HG03460 (cell line): Measurements from ENCODE around the gene ZNF548.

Source experiments
- ATAC-seq: cut with Tn5 transposase; IDR thresholded peaks from one replicate; pipeline ENCODE4 v1.9.1; 2021; ENCODE audit not compliant: unreplicated experiment

ZNF548 gene

DNA sequence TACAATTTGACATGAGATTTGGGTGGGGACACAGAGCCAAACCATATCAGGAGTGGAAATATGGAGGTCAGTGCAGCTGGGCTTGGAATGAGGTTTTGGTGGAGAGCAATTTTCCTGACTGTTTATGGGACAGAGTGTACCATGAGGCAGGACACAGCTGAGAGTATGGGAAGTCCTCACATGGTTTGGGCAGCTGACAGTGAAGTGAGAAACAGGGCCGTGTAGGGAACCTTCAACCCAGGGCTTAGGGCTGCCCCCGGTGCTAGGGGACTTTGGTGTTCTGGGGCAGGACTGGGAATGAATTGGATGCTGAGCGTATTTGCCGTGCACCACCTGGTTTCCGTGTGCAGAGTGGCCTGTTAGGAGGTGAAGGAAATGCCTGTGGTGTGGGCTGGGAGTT, 6.1 kb downstream of the ZNF548 start:
- no peak for ATAC-seq

DNA sequence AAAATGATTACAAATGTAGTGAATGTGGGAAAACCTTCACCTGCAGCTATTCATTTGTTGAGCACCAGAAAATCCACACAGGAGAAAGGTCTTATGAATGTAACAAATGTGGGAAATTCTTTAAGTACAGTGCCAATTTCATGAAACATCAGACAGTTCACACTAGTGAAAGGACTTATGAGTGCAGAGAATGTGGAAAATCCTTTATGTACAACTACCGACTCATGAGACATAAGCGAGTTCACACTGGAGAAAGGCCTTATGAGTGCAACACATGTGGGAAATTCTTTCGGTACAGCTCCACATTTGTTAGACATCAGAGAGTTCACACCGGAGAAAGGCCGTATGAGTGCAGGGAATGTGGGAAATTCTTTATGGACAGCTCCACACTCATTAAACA, 9.2 kb downstream of the ZNF548 start:
- no peak for ATAC-seq

DNA sequence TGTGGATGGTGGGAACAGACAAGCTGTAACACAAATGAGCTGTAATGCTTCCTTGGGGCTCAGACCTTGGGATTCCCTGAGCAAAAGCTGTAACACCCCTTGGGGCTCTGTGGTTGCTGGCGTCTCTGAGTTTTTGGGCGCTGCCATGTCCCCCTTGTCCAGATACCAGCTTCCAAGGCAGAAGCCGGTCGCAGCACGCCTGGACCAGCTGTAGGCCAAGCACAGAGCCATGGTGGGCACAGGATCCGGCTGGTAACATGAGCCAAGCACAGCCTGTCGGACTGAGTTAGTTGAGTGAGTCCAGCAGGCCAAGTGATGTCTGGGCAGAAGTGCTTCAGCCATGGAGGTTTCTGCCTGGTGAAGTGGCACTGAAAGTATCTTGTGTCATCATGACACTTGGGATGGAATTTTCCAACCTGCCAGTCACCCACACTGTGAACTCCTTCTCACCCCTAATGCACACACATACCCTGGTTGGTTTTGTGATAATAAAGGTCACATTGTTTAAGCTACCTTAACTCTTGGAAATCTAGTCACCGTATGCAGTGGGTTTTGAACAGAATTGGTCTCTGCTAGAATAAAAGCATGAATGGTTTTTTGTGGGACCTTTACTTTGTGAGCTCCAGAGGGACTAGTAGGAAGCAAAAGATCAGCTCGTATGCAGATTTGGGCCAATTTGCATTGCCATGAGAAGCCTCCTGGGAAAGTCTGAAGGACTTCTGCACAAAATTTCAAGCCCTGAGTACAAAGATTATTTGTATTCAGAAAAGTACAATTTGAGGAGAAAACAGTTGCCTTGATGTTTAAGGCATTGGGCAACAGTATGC, 14.3 kb downstream of the ZNF548 start:
- no peak for ATAC-seq

DNA sequence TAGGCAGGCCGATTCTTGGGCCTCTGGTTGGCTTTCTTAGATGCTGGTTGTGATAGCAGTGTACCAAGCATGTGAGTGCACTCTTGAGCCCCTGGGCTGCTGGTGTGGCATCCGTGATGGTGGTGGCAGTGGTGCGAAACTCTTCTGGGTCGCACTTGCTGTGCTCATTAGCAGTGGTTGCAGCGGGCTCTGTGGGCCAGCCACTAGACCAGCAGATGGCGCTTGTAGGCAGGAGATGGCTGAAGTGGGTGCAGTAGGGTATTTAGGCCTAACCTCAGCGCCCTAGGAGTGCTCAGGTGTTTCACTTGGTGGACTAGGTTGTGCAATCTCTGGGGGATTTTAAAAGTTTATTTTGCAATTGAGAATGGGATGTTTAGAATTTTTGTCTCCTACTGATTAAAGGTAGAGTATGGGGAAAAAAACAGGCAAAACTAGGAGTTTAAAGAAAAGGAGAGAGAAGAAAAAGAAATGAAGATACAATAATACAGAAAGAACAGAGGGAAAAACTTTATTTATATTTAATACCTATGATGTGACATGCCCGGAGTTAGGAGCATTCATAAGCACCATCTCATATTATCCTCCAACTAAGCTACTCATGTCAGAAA, 17.0 kb downstream of the ZNF548 start:
- ATAC-seq: no peak

DNA sequence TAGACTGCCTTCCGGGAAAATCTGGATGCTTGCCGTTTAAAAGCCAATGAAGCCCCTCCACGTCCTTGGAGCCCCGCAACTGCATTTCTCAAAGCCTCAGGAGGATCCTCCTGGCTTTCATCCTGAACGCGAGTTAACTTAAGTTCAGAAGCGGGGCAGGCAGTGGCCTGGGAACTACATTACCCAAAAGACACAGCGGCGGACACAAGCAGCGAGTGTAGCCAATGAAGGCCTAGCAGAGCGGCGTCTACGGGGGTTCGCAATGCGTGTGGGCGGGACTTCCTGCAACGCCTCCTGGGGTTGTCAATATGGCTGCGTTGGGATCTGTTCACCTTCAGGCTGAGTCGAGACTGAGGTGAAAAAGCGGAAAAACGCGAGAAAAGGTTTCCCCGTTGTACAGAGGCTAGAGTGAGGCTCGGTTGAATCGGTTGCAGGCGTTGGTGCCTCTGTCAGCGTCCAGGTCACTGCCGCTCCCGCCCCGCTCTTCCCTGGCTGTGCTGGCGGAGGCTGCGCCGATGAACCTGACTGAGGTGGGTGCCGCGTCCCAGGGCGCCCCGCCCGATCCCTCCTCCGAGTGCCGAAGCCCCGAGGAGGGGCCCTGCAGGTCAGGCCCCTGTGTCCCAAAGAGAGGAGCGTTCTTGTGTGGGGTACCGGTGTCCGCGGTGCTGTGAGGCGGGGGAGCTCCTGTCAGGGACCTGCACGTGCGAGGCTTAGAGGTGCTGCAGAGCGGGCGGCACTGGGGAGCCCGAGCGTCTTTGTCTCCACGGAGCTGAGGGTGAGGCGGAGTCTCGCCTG, 21.4 kb downstream of the ZNF548 start, which contains the start of gene ZNF17:
ZNF17 (plus strand) TSS at position 285 of the 795 bp plus-strand sequence. CDS start 2,455 bp downstream, outside the sequence.
- ATAC-seq: peak; percentile 98

DNA sequence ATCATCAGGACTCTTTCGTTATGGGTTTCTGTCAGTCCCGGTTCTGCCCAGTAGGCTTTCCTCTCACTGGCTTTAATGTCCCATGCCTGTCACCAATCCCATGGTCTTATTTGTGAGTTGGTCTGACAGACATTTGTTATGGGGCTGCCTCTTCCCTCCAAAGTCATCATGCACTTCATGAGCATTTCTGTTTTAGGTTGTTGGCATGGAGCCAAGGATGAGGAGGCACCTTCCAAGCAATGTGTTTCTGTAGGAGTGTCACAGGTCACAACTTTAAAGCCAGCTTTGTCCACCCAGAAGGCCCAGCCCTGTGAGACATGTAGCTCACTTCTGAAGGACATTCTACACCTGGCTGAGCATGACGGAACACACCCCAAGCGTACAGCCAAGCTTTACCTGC, 29.8 kb downstream of the ZNF548 start:
- no peak for ATAC-seq

DNA sequence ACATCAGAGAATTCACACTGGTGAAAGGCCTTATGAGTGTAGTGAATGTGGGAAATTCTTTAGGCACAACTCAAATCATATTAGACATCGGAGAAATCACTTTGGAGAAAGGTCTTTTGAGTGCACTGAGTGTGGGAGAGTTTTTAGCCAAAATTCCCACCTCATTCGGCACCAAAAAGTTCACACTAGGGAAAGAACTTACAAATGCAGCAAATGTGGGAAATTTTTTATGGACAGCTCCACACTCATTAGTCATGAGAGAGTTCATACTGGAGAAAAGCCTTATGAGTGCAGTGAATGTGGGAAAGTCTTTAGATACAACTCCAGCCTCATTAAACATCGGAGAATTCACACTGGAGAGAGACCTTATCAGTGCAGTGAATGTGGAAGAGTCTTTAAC, 31.4 kb downstream of the ZNF548 start:
- no peak for ATAC-seq

DNA sequence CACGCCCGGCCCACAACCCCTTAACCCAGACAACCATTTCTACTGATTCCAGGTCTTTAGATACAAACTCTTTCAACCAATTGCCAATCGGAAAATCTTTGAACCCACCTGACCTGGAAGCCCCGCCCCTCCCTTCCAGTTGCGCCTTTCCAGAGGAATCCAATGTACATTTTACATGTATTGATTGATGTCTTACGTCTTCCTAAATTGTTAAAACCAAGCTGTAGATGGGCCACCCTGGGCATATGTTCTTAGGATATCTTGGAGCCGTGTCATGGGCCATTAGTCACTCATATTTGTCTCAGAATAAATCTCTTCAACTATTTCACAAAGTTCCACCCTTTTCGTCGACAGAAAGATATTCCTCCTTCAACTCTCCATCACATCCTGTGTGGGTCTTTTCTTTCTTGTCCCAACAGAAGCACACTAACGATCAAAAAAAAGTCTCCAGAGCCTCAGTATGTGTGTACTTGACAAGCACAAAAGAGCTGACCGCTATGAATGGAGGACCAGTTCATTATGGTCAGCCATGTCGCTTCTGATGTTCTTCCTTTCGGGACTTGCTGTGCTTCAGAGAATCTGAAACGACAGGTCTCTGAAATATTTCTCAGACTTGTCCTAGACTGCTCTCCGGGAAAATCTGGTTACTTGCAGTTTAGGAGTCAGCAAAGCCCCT, 44.9 kb downstream of the ZNF548 start:
- peak; percentile 8 for ATAC-seq

DNA sequence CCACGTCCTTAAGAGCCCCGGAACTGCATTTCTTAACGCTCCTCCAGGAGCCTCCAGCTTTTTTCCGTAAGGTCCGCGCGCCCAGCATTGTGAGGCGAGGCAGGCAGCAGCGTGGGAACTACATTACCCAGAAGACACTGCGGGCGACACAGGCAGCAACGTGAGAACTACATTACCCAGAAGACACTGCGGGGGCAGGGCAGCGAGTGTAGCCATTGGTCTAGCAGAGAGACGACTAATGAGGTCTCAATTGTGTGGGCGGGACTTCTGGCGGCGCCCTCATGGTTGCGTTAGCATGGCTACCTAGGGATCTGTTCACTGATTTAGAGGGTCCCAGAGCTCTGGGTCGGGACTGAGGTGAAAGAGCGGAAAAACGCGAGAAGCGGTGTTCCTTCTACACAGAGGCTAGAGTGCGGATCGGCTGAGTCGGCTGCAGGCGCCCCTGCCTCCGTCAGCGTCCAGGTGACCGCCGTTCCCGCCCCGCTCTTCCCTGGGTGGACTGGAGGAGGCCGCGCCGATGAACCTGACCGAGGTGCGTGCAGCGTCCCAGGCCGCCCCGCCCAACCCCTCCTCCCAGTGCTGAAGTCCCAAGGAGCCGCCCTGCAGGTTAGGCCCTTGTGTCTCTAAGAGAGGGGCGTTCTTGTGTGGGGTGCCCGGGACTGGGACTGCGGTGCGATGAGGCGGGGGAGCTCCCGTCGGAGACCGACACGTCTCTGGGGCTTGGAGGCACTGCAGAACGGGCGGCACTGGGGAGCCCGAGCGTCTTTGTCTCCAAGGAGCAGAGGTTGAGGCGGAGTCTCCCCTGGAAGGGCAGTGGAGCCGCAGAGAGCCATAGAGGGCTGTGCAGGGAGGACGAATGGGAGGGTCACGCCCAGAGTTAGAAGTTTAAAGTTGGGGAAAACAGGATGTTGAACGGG, 45.7 kb downstream of the ZNF548 start, which contains the start of gene ZNF749:
ZNF749 (plus strand) TSS at position 264 of the 917 bp plus-strand sequence; CDS start at position 518, 254 bp downstream.
- ATAC-seq: peak; percentile 95

DNA sequence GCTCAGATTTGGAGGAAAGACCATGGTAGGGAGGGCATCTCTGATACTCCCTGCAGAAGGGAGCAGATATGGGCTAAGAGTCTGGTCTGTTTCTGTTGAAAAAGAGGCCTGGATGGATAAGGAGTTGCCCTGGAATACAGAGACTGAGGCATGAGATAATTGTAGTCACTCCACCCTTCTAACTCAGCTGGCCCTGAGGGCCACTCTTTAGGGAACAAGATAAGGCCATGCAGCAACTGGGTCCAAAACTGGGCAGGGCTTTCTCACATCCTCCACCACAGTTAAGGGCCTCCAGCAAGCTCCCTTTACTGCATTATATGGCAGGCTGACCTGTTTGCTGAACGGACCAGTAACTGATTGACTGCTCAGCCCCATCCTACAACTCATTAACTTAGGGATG, 46.8 kb downstream of the ZNF548 start:
- no peak for ATAC-seq

DNA sequence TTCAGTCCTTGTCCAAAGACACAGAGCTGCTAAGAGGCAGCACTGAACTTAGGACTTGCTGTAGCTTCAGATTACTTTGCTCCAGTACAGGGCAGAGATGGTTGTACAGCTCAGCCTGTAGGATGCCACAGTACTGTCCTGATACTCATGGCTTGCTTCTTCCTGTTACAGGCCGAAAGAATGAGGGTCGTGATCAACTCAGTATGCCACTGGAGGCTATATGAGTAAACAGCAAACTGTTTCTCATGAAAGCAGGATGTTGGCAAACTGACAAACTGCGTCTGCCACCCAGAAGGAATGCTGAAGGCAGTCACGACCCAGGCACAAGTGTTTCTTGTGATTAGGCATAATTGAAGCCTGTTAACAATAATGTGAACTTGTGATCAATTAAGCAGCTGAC, 48.3 kb downstream of the ZNF548 start:
- no peak for ATAC-seq

DNA sequence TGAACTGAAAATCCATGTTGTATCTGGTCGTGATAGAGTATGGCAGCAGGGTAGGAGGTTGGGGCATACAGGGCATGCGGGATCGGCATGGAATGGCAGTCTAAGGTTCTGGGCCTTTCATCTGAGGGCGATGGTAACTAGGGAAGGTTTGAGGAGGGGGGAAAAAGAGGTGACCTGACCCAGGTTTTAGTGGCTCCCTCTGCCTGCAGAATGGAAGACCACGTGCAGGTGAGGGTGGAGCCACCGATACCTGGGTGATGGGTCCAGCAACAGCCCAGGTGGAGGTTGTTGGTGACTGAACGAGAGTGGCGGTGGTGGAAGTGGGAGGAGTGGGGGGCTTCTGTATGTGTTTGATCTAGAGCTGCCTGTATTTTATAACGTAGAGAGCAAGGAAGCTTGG, 49.3 kb downstream of the ZNF548 start:
- ATAC-seq: no peak

DNA sequence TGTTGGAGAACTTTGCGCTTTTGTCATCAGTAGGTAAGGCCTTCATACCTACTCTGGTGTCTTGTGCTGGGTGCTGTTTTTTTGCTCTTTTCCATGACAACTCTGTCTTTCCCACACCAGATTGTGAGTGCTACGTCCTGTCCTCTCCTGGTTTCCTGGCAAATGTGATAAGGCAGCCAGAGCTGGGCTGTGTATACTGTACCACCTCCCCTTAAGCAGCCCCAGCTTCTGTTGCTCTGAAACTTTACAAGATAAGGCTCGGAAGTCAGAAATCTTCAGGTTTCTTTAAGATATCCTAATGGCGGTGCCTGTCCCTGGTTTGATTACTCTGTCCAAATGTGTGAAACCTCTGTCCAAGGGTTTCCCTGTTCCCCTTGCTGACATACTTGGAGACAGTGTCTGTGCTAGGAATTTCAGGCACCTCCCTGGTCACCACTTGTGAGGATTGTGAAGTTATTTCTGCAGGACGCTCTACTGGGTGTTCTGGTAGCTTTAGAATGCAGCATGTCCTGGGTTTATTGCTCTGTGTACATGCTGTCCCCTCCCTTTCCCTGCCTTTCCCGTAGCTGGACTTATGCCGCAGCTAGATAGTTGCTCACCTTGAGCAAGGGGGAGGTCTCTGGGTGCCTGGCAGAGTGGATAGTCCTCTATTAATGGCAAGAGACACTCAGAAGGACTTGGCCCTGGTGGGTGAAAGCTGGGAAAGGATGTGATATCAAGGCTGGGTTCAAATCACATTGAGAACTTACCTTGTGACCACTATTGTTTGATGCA, 52.5 kb downstream of the ZNF548 start:
- ATAC-seq: no peak

DNA sequence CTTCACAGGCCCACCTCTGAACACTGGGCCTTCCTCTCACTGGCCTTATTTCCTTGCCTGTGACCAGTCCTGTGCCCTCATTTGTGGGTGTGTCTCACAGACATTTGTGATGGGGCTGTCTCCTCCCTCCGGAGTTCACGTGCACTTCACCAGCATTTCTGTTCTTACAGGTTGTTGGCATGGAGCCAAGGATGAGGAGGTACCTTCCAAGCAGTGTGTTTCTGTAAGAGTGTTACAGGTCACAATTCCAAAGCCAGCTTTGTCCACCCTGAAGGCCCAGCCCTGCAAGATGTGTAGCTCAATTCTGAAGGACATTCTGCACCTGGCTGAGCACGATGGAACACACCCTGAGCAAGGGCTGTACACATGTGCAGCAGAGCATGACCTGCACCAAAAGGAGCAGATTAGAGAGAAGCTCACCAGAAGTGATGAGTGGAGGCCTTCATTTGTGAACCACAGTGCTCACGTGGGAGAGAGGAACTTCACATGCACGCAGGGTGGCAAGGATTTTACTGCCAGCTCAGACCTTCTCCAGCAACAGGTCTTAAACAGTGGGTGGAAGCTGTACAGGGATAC, 53.6 kb downstream of the ZNF548 start:
- ATAC-seq: no peak

DNA sequence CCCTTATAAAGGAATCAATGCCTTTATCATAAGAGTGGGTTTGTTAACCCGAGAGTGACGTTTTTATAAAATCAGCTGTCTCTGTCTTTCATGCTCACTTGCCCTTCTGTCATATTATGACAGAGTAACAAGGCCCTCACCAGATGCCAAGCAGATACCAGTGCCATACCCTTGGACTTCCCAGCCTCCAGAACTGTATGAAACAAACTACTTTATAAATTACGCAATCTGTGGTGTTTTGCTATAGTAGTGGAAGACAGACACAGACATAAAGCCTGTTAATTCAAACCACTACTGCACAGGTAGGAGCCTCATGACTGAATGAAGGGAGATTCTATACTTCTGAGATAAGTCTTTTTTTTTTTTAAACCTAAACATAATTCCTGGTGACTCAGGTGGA, 62.7 kb downstream of the ZNF548 start:
- no peak for ATAC-seq
